Parathyroid adenoma (tissue), 2 donors: Measurements from ENCODE around the gene ST14.
"Not testable (repeated sequence)": the region's sequence is repeated elsewhere in the genome, so short reads cannot be mapped to it uniquely, and the experiment has no call there.

Experiments used
- H2AFZ ChIP-seq: fragments of 300-600 bp; sonication (generic); one replicate; pipeline ENCODE4 v1.7.0; 2017; ENCODE audit warnings: antibody characterized with exemption, mild to moderate bottlenecking
- H3K27ac ChIP-seq: fragments of 300-600 bp; sonication (generic); one replicate; pipeline ENCODE4 v1.7.0; 2017
- H3K27me3 ChIP-seq: fragments of 300-600 bp; sonication (generic); one replicate; pipeline ENCODE4 v1.7.0; 2017; ENCODE audit warnings: low read length; ENCODE audit not compliant: control insufficient read depth, insufficient read depth
- H3K36me3 ChIP-seq: fragments of 300-600 bp; sonication (generic); one replicate; pipeline ENCODE4 v1.7.0; 2017; ENCODE audit warnings: low read length; ENCODE audit not compliant: control insufficient read depth, insufficient read depth
- H3K4me1 ChIP-seq: fragments of 300-600 bp; sonication (generic); one replicate; pipeline ENCODE4 v1.7.0; 2017; ENCODE audit warnings: control low read depth
- H3K4me2 ChIP-seq: fragments of 300-600 bp; sonication (generic); one replicate; pipeline ENCODE4 v1.7.0; 2017; ENCODE audit warnings: low read length
- H3K4me3 ChIP-seq: fragments of 300-600 bp; sonication (generic); one replicate; pipeline ENCODE4 v1.7.0; 2017; ENCODE audit warnings: low read depth, low read length
- H3K79me2 ChIP-seq: fragments of 300-600 bp; sonication (generic); one replicate; pipeline ENCODE4 v1.7.0; 2017; ENCODE audit warnings: control low read depth
- H3K9ac ChIP-seq: fragments of 300-600 bp; sonication (generic); one replicate; pipeline ENCODE4 v1.7.0; 2017; ENCODE audit warnings: mild to moderate bottlenecking
- H3K9me3 ChIP-seq: fragments of 300-600 bp; sonication (generic); one replicate; pipeline ENCODE4 v1.7.0; 2017; ENCODE audit warnings: low read length; ENCODE audit not compliant: control insufficient read depth
- CTCF ChIP-seq: fragments of 300-600 bp; sonication (generic); IDR thresholded peaks from one replicate; pipeline ENCODE4 v1.7.0; 2017; ENCODE audit warnings: antibody characterized with exemption, mild to moderate bottlenecking
- donor health status: primary hyperparathyroidism.

ST14 gene

GRCh38 chr11:130192845-130193267, 33.3 kb downstream of the ST14 start:
- Histone ChIP-seq H3K27ac (no peak overlapping the region), H3K79me2 (peaks cover 3% of the 10 kb centered on the region), H3K4me2 (no peak overlapping the region), H3K4me3 (no peak overlapping the region), H3K27me3 (no peaks in the 10 kb centered on the region), H3K9ac (no peak overlapping the region), H3K4me1 (no peaks in the 10 kb centered on the region), H3K9me3 (no peaks in the 10 kb centered on the region), H2AFZ (no peak overlapping the region), H3K36me3 (no peaks in the 10 kb centered on the region)
- no peak for TF ChIP-seq CTCF

GRCh38 chr11:130193551-130193950, 34.0 kb downstream of the ST14 start:
- not testable (repeated sequence) for H3K79me2 ChIP-seq, H3K27ac ChIP-seq, H3K9ac ChIP-seq, H3K27me3 ChIP-seq, H3K4me3 ChIP-seq, H2AFZ ChIP-seq, H3K4me1 ChIP-seq, H3K36me3 ChIP-seq, H3K4me2 ChIP-seq, H3K9me3 ChIP-seq

GRCh38 chr11:130194241-130195023, 34.9 kb downstream of the ST14 start:
- Histone ChIP-seq H3K36me3 (no peaks in the 10 kb centered on the region), H3K9me3 (no peaks in the 10 kb centered on the region), H3K9ac (no peak overlapping the region), H3K79me2 (no peaks in the 10 kb centered on the region), H3K4me3 (no peak overlapping the region), H2AFZ (no peak overlapping the region), H3K4me2 (no peak overlapping the region), H3K27ac (no peak overlapping the region), H3K4me1 (no peaks in the 10 kb centered on the region), H3K27me3 (no peaks in the 10 kb centered on the region)
- no peak for TF ChIP-seq CTCF

- H3K4me2 ChIP-seq, result no peak overlapping the region
- H2AFZ ChIP-seq, result no peak overlapping the region
- no peaks in the 10 kb centered on the region for H3K79me2 ChIP-seq
- TF ChIP-seq CTCF, result no peak
- no peak overlapping the region for H3K4me3 ChIP-seq
- H3K9ac ChIP-seq, result no peak overlapping the region
- H3K27ac ChIP-seq, result no peak overlapping the region
- H3K27me3 ChIP-seq, result no peaks in the 10 kb centered on the region
- H3K9me3 ChIP-seq, result no peaks in the 10 kb centered on the region
- no peaks in the 10 kb centered on the region for H3K36me3 ChIP-seq
- no peaks in the 10 kb centered on the region for H3K4me1 ChIP-seq
Observed at GRCh38 chr11:130197386-130198035, 37.9 kb downstream of the ST14 start.

- H3K27me3 ChIP-seq, result no peaks in the 10 kb centered on the region
- H3K36me3 ChIP-seq, result no peaks in the 10 kb centered on the region
- no peak overlapping the region for H2AFZ ChIP-seq
- no peak overlapping the region for H3K9ac ChIP-seq
- no peak overlapping the region for H3K4me3 ChIP-seq
- no peak for TF ChIP-seq CTCF
- no peaks in the 10 kb centered on the region for H3K79me2 ChIP-seq
- H3K4me1 ChIP-seq, result no peaks in the 10 kb centered on the region
- H3K4me2 ChIP-seq, result no peak overlapping the region
- no peak overlapping the region for H3K27ac ChIP-seq
- H3K9me3 ChIP-seq, result no peaks in the 10 kb centered on the region
Observed at GRCh38 chr11:130198292-130198691, 38.7 kb downstream of the ST14 start.
